CD4-positive, alpha-beta T cell treated with Interferon gamma for 1 hour (primary cell): ENCODE data around the gene ALKBH8.
A peak's percentile ranks its signal among the peaks of the same experiment; 100 is the strongest.
"Not testable (repeated sequence)": the region's sequence is repeated elsewhere in the genome, so short reads cannot be mapped to it uniquely, and the experiment has no call there.

Source experiments
- DNase-seq: peaks from one replicate; pipeline ENCODE4 v3.0.0-alpha.2; 2020

The ALKBH8 gene, protein sequence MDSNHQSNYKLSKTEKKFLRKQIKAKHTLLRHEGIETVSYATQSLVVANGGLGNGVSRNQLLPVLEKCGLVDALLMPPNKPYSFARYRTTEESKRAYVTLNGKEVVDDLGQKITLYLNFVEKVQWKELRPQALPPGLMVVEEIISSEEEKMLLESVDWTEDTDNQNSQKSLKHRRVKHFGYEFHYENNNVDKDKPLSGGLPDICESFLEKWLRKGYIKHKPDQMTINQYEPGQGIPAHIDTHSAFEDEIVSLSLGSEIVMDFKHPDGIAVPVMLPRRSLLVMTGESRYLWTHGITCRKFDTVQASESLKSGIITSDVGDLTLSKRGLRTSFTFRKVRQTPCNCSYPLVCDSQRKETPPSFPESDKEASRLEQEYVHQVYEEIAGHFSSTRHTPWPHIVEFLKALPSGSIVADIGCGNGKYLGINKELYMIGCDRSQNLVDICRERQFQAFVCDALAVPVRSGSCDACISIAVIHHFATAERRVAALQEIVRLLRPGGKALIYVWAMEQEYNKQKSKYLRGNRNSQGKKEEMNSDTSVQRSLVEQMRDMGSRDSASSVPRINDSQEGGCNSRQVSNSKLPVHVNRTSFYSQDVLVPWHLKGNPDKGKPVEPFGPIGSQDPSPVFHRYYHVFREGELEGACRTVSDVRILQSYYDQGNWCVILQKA

DNA sequence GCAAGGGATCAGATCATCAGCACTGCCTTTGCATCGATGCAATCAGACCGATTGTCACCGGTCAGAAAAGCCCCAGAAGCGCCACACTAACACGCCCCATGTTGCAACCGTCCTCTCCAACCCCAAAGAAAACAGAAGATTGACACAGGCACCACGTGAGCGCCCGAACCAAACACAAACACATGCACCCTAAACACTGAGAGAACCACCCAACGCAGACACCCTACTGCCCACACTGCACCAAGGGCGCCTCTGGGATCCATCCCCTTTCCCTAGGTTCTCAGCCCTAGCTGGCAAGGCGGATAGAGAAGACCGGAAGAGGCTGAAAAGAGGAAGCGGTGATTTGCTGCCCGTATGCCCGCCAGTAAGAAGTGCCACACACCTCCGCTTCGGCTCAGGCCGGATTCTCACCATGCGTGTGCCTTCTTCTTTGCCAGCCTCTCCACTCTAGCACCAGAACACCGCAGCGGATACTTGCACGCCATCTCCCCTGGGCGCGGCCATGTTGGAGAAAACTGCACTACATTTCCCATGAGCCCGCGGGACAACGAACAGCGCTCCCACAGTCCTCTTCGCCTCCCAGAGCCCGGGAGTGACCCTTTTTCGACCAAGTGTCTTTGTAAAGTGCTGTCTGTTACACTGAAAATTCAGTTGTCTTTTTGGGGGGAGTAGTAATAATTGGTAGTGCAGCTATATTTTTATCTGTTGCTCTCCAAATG, at the start of gene ALKBH8:
TSS of gene ALKBH8 (minus strand) at position 517 of the 719 bp plus-strand sequence. CDS start 4,842 bp downstream, outside the sequence.
- peak; percentile 72 for DNase-seq

DNA sequence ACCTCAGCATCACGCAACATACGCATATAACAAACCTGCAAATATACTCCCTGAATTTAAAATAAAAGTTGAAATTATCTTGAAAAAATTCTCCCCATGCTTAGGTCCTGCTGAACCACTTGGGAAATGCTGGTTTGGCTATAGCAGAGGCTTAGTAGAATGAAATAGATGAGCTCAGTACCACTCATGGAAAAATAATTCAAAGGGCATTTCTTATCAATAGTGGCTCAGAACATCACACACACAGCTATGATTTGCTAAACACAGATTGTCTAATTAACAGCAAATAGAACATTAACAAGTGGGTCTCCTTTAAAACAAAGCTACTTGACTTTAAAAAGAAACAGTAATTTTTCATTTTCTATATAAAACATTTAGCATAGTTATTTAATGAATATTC, 46.9 kb upstream of the ALKBH8 start:
- no peak for DNase-seq

DNA sequence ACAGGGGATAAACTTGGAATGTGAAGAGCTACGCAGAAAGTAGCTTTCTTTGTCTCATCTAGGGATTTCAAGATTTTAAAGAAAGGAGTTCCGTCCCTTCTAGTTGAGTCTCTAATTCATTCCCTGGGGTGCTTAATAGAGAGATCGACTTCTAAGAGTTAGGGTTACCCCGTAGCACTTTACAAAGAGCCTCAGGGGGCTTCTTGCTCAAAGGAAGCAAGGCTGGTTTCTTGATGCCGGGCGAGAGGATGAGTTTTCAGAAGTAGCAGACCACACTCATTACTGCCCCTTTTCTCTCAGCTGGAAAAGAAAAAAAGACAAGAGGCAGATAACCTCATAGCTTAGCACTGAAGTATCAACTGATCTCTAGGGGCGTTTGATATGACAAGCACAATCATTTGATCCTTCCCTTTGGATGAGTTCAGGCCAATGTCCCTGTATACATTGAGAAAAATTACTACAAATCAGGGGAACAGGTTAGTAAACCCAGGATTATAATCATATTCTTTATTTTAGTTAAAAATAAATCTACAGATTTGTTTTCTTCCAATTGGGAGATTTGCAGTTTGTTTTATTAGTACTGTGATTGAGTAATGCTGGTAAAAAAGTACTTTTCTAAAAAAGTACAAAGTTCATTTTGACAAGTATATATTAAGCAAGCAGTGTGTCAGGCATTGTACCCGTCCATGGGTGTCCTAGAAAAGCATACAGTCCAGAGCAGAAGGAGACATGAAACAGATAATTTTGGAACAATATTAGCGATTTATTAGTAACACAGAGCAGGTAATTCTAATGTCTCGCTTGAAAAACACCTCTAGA, 44.1 kb upstream of the ALKBH8 start:
- DNase-seq = no peak

DNA sequence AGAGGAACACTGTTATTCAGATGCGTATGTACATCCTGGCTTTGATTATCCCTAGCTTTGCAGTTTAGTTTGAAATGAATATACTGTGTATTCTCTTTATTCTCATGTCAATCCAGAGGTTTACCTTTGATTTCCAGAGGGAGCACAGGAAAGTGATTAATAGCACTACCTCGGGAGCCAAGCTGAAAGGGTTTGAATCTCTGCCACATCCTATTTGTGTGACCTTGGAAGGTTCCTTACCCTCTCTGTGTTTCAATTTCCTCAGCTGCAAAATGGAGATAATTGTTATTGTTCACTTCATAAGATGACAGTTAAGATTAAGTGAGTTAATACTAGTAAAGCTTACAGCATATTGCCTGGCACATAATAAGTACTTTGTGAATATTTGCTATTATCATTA, 43.3 kb upstream of the ALKBH8 start:
- no peak for DNase-seq

DNA sequence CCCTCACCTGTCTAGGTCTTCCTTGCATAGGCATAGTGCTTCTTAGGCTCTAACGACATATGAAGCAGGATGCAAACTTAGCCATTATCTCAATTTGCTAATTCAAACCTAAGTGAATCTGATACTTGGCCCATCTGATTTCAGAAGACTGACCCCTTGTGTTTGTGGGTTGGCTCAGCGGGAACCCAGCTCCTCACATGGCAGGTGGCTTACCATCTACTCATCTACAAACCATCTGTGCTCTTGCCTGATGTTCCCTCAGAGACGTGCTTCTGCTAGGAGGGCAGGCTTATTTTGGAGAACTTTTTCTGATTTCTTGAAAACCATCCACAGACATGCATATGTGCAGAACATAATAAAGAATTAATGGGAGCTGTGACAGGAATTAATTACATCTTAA, 40.6 kb upstream of the ALKBH8 start:
- no peak for DNase-seq

DNA sequence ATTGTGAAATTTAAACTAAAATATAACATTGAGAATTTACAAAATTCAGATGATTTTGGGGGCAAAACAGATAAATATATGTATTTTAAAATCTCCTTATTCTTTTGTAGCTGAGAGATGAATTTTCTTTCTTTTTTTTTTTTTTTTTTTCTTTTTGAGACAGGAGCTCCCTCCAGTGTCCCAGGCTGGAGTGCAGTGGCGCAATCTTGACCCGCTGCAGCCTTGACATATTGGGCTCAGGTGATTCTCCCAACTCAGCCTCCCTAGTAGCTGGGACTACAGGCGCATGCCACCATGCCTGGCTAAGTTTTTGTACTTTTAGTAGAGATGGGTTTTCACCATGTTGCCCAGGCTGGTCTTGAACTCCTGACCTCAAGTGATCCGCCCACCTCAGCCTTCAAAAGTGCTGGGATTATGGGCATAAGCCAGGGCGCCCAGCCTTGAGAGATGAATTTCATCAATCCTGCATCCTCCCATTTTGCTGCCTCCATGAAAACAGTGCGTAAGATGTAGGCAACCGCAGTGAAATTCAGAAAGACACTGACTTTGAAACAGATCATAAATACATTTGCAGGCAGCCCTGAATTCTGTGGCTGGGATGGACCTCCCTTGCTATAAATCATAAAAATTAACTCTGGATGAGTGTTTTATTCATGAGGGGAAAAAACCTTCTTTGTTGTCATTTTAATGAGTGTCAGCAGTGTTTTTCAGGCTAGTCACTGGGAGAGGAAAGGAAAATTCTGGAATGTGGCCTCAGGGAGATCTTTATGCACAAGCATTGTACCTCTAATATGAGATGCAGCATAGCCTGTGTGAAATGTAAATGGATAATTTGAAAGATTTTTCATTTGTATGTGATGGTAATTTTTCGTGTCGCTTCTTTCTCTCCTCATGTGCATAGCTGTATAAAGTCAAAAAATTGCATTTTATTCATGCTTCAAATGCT, 39.8 kb upstream of the ALKBH8 start:
- DNase-seq = no peak

DNA sequence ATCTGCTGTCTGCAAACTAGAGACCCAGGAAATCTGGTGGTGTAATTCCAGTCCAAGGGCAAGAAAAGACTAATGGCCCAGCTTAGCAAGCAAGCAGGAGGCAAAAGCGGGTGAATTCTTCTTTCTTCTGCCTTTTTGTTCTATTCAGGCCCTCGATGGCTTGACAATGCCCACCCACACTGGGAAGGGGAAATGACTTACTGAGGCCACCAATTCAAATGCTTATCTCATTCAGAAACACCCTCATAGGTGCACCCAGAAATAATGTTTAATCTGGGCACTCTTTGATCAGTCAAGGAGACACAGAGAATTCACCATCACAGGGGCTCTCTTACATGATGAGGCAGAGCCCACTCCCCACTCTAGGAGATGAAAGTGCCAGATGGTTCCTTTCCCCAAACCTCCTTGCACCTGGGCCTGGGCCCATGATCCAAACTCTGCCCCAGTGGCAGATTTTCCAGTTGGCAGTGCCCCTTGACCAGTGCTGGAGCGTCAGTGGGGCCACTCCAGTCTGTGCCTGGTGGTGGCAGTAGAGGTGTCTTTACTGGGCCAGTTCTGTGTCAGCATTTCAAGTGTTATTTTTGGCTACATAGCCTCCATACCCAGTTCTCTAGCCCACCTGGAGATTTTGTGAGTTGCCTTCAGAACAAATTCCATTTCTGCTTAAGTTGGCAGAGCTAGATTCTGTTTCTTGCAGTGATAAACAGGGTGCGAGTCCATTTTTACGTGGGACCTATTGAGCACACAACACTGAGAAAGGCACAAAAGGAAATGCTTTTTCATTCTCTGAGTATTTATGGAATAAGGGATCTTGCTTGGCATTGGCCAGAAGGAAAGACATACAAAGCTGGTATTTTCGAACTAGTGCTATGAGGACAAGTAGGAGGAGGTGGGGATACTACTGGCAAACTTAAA, 32.9 kb upstream of the ALKBH8 start:
- DNase-seq = no peak

DNA sequence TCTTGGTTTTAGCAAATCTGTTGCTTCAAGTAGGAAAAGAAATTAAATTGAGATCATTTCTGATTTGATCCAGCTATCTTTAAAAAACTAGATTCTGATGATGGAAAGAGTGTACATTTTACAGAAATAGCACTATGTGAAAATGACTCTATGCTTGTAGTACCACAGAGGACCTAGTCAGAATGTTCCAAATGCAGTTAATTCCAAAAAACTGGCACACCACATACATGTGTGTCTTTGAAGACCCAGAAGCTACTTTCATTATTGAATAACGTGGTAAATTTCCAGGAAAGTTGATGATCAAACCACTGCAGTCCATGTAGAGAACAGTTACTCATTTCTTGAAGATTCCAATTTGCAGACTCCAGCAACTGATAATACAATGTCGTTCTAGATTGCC, 29.2 kb upstream of the ALKBH8 start:
- no peak for DNase-seq

DNA sequence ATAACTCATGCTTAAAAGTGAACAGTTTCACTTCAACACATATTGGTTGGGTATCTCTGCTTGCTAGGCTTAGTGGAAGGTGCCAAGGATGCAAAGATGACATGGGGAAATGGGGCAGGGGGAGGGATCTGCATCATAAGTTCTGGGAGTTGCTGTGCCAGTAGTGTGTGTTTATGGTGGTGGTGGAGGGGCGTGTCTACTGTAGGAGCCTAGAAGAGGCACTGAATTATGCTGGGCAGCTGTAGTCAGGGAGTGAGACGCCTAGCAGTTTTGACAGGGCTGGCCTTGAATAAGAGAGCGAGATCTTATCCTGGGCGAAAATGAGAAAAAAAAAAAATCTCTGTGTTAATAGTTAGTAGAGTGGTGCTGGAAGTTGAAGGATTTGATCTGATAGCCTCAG, 28.4 kb upstream of the ALKBH8 start:
- DNase-seq = no peak

DNA sequence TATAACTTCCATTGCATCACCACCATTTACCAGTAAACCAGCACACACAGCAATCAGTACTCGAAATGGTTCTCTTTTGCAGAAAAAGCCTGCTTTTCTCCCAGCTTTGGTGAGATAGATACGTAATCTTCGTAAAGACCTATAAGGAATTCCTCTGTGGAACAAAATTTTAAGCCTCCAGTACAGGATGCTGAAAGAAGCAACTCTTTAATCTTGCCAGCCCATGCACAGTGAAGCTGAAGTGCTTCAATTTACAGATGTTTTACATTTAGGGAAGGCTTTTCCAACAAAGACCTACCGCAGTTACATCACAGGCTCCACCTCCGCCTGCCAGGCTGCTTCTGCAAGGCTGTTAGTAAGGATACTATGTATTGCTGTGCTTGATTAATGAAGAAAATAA, 27.3 kb upstream of the ALKBH8 start:
- DNase-seq = no peak

DNA sequence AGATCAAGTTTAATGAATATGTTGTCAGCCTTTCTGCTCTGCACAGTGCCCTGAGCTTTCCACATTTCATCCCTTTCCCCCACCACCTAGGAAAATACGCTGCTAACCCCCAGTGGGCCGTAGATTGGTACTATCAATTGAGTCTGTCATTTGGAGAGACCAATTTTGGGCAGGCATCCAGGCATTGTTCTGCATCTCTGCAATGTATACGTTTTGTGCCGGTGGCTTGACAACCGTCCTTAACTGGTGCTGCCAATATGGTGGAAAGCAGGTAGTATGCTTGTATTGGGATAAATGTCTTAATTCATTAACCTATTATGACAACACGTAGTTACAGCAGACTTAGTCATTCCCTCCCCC, 26.7 kb upstream of the ALKBH8 start:
- no peak for DNase-seq

DNA sequence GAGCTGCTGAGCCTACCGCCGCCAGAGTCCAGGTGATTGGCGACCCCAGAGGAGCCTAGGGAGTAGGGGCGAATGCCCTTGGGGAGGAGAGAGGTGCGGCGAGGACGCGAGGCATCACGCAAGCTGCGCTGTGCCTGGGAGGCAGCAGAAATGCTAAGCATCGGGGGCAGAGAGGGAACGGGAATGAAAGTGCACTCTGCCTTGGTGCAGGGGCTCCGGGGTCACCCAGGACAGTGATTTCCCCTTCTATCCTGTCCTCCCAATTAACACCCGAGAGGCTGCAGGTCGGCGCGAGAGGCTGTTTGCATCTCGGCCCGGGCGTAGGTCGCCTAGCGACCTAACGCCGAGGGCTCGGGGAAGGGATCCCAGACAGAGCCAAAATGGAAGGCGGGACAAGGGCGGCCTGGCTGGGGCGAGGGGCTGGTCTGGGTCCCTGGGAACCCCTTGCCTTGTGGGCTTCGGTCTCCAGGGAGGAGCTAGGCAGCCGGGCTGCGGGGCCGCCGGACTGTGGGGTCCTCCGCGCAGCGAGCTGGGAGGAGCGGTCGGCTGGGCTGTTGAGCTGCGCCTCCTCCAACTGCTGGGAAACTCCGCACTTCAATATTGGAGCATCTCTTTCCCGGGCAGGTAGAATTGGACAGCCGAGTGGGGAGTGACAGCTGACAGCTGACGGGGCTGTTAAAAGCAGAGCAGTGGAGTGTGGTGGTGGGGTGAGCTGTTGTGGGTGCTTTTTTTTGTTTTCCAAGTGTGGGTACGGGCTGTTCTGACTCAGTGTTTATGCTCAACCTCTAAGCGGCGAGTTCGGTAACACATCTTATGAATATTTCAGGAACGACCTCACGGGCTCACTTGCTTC, 26.1 kb upstream of the ALKBH8 start:
- no peak for DNase-seq

DNA sequence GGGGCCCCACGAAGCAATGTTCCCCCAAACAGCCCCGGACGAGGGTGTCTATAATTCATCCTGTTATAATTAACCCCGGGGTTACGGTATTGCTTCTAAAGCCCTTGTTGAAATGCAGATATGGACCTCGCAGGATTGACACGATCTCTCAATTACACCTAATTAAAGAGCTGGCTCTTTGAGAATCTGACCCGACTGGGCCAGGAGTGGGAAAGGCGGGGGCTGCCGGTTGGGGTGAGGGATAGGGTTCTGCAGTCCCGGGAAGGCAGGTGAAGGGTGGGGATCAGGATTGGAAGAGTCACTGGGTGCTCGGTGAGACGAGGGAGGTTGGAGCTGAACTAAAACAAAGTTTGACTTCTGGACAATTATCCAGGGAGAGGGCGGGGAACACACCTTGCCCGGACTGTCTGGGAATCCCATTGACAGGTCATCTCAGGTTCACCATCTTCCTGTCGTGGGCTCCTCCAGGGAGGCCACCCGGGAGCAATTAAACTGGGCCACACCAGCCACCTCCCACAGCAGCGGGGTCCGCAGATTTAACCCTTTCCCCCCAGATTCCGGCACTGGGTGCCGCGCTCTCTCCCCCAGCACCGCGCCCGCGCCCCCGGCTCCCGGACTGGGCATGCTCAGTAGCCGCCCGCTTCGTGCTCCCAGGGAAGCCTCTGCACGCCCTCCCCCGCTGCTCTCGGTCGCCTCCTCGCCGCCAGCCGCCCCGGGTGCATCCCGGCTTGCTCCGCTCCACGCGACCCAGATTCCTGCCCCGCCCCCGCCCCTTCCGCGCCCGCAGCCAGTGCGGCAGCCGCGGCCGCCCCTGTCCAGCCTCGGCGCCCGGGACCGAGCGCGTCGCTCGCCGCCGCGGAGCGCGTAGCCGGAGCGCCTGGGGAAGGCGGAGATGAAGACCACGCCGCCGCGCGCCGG, 25.2 kb upstream of the ALKBH8 start, which contains the start of gene ELMOD1:
TSS of gene ELMOD1 (plus strand) at position 688 of the 918 bp plus-strand sequence. CDS start 27,043 bp downstream, outside the sequence.
- DNase-seq = no peak

DNA sequence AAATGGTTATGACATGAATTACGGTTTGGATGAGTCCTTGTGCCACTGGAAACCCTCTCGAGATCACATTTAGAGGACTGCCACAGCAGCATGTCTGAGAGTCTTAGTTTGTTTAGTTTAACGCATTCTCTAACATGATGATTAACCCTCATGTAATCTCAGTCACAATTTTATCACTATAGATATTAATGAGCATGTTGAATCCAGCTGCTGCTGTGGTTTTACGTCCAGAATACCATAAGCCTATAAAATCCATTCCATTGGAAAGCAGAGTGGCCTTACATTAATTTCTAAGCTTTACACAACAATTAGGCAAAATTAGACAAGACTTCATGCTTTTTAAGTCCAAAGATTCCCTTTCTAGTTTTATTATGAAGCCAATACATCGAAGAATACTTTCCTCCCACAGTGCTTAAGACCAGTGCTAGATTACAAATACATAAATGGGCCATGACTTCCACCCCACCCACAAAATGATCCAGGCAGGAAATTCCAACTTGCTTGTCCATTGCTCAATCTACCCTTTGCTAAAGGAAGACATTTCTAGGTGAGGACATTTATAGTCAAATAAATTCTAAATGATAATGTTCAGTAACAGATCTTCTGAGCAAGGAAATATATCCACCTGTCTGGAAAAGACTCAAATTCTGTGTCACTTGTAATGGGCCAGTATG, 21.9 kb upstream of the ALKBH8 start:
- no peak for DNase-seq

DNA sequence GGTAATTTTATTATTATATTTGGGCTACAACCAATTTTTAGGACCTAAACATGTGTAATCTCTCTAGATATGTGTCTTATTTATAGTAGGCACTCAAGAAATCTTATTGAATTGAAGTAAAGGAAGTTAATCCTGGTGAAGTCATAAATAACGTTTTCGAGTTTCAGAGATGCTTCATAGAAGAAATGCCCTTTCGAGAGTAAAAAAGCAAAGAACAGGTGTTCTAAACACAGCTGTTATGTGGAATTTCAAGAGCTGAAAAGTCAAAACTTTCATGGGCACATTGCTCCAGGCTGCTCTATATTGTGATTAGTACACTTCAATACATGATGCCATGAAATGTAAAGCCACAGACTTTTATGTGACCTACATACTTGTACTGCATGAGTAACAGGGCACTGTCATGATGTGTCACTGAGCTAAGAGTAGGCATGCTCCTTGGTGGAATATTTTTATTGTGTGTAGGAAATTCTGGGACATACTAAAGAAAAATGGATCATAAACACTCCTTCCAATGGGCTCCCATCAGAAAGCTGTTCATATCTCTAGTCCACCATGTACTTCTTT, 18.2 kb upstream of the ALKBH8 start:
- no peak for DNase-seq

DNA sequence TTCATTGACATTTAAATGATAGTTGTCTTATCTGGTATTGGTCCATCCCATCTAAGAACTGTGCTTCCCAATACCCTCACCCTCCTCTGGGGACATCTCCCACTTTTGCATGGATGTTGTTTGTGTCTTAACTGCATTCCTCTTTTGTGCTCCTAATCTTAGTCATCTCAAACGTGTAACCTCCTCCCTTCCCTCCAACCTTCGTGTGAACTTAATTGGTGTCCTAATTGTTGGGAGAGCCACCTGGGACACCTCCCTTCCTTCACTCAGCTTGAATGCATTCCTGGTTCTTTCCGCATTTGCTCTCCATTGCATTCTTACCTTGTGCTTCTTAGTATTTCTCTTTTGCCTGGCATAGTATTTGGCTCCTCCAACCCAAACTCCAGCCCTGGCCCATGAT, 15.6 kb upstream of the ALKBH8 start:
- no peak for DNase-seq

DNA sequence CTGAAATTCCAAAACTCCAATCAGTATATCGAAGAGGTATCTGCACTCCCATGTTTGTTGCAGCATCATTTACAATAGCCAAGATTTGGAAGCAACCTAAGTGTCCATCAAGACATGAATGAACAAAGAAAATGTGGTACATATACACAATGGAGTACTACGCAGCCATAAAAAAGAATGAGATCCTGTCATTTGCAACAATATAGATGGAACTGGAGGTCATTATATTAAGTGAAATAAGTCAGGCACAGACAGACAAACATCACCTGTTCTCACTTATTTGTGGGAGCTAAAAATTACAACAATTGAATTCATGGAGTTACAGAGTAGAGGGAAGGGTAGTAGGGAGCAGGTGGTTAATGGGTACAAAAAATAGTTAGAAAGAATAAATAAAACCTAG, 13.6 kb upstream of the ALKBH8 start:
- DNase-seq = not testable (repeated sequence)

DNA sequence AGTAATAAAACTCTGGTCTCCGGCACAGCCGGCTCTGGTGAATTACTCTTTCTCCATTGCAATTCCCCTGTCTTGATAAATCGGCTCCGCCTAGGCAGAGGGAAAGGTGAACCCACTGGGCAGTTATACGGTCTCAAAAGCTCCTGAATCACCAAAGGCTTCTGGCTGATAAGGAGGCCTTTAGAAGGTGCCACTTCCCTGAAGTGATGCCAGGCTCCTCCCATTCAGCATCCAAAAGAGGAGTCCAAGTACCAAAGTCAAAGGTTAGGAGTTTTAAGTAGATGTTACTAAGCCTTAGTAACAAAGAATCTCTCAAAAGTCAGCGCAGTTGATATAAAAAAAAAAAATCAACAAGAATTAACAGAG, 11.8 kb upstream of the ALKBH8 start:
- no peak for DNase-seq
